Neural cell (in vitro differentiated cells): ENCODE results near the gene DLST. TPM values are rescaled to one million over a fixed set of nuclear protein-coding genes. Genes with fewer than 3 reads are reported as not detected.

ENCODE experiments used
- H2AFZ ChIP-seq: fragments of 200-600, 300-800 bp; sonication (generic), shearing (Covaris generic); 2 replicates; pipeline ENCODE4 v1.6.0; 2014; ENCODE audit warnings: low read depth, mild to moderate bottlenecking, antibody characterized with exemption, low read length, moderate library complexity
- H3F3A ChIP-seq: fragments of 200-600 bp; shearing (Covaris generic); 2 replicates; pipeline ENCODE4 v1.6.1; 2016; ENCODE audit warnings: mild to moderate bottlenecking, moderate library complexity, mixed read lengths, antibody characterized with exemption, low read length; ENCODE audit not compliant: insufficient read depth, poor library complexity, severe bottlenecking
- H3K27ac ChIP-seq: fragments of 200-600, 300-800 bp; sonication (generic), shearing (Covaris generic); 2 replicates; pipeline ENCODE4 v1.5.1; 2014; ENCODE audit warnings: mild to moderate bottlenecking, low read length, moderate library complexity
- H3K27me3 ChIP-seq: fragments of 300-800, 200-600 bp; sonication (generic), shearing (Covaris generic); 2 replicates; pipeline ENCODE4 v1.6.0; 2014; ENCODE audit warnings: mild to moderate bottlenecking, low read depth, low read length, moderate library complexity; ENCODE audit not compliant: insufficient read depth
- H3K36me3 ChIP-seq: fragments of 300-800, 200-600 bp; sonication (generic), shearing (Covaris generic); 2 replicates; pipeline ENCODE4 v1.5.1; 2014; ENCODE audit warnings: mild to moderate bottlenecking, antibody characterized with exemption, low read length, moderate library complexity; ENCODE audit not compliant: insufficient read depth
- H3K4me2 ChIP-seq: fragments of 300-800, 200-600 bp; sonication (generic), shearing (Covaris generic); 2 replicates; pipeline ENCODE4 v1.6.0; 2014; ENCODE audit warnings: mild to moderate bottlenecking, low read length
- H3K4me3 ChIP-seq: fragments of 300-800, 200-600 bp; sonication (generic), shearing (Covaris generic); 2 replicates; pipeline ENCODE4 v1.5.1; 2014; ENCODE audit warnings: mild to moderate bottlenecking, low read length, moderate library complexity
- H3K79me2 ChIP-seq: fragments of 200-600 bp; shearing (Covaris generic); replicated peaks from 2 replicates; pipeline ENCODE4 v1.6.0; 2014; ENCODE audit warnings: mild to moderate bottlenecking, low read length, moderate library complexity; ENCODE audit not compliant: insufficient read depth
- H3K9ac ChIP-seq: fragments of 300-800, 200-600 bp; sonication (generic), shearing (Covaris generic); 2 replicates; pipeline ENCODE4 v1.6.1; 2016; ENCODE audit warnings: mild to moderate bottlenecking, low read length, mixed read lengths
- H3K9me2 ChIP-seq: fragments of 200-600 bp; shearing (Covaris generic); 2 replicates; pipeline ENCODE4 v1.6.1; 2016; ENCODE audit warnings: mild to moderate bottlenecking, low read length, mixed read lengths; ENCODE audit not compliant: insufficient read depth
- H3K9me3 ChIP-seq: fragments of 200-600, 300-800 bp; sonication (generic), shearing (Covaris generic); 2 replicates; pipeline ENCODE4 v1.6.1; 2016; ENCODE audit warnings: mild to moderate bottlenecking, mixed run types, low read length, moderate library complexity, mixed read lengths
- H4K20me1 ChIP-seq: fragments of 200-600 bp; shearing (Covaris generic); 2 replicates; pipeline ENCODE4 v1.6.1; 2016; ENCODE audit warnings: mild to moderate bottlenecking, mixed run types; ENCODE audit not compliant: insufficient read depth
- EP300 ChIP-seq: fragments of 450-650 bp; conservative IDR thresholded peaks from 2 replicates; pipeline ENCODE4 v1.6.1; 2014; ENCODE audit warnings: antibody characterized with exemption, mild to moderate bottlenecking, moderate library complexity; ENCODE audit not compliant: poor library complexity, severe bottlenecking
- EZH2 ChIP-seq: fragments of 200-600, 300-800 bp; shearing (Covaris generic), sonication (generic); IDR thresholded peaks from 2 replicates; pipeline ENCODE4 v1.6.1; 2014; ENCODE audit warnings: antibody characterized with exemption, low read length, borderline replicate concordance, mild to moderate bottlenecking; ENCODE audit not compliant: insufficient read depth, poor library complexity, severe bottlenecking
- MXI1 ChIP-seq: fragments of 450-650 bp; conservative IDR thresholded peaks from 2 replicates; pipeline ENCODE4 v1.6.1; 2014; ENCODE audit warnings: antibody characterized with exemption, mild to moderate bottlenecking; ENCODE audit not compliant: poor library complexity, severe bottlenecking
- POLR2AphosphoS5 ChIP-seq: IDR thresholded peaks from 2 replicates; pipeline ENCODE4 v1.6.1; 2012
- RAD21 ChIP-seq: fragments of 450-650 bp; conservative IDR thresholded peaks from 2 replicates; pipeline ENCODE4 v1.6.1; 2014; ENCODE audit warnings: antibody characterized with exemption, mild to moderate bottlenecking, moderate library complexity
- REST ChIP-seq: IDR thresholded peaks from 2 replicates; pipeline ENCODE4 v1.6.1; 2012; ENCODE audit warnings: borderline replicate concordance
- SMC3 ChIP-seq: fragments of 450-650 bp; conservative IDR thresholded peaks from 2 replicates; pipeline ENCODE4 v1.6.1; 2014; ENCODE audit warnings: antibody characterized with exemption, mild to moderate bottlenecking, moderate library complexity; ENCODE audit not compliant: poor library complexity
- TAF1 ChIP-seq: IDR thresholded peaks from 2 replicates; pipeline ENCODE4 v1.6.1; 2012; ENCODE audit warnings: low read depth
- polyA plus RNA-seq: library from polyadenylated mRNA; depleted of rRNA; stranded (reverse); fragments of >200 nt; gene quantifications from 2 replicates; pipeline ENCODE4 v1.2.3, GENCODE V29; 2014
- TF ChIP-seq, protein P1 (sequence below): fragments of 450-650 bp; IDR thresholded peaks from 2 replicates; pipeline ENCODE4 v1.5.1; 2014; ENCODE audit warnings: antibody characterized with exemption, mild to moderate bottlenecking, moderate library complexity; ENCODE audit not compliant: poor library complexity, severe bottlenecking

DLST gene
- polyA plus RNA-seq, 1 donor from 2014 or later = 59.7 TPM

DNA sequence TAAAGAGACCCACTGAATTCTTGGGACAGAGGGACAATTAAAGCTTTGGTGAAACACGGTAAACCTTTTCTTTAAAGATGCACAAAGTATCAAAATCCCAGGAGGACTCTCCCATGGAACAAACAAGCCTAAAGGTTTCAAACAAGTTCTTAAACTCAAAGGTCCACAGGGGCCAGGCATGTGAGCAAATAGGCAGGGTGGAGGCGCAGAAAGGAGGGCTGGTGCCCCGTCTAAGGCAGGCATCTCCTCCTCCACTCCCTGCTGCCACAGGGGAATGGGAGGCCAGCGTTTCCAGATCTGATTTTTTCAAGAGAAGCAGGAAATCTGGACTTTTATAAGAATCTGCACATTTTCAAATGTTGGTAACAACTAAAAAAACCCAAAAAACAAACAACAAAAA, 33.7 kb downstream of the DLST start:
- Histone ChIP-seq H3K4me2 (no peak overlapping the region), H2AFZ (no peak overlapping the region), H3F3A (no peaks in the 10 kb centered on the region), H3K27me3 (no peaks in the 10 kb centered on the region), H3K9me2 (no peaks in the 10 kb centered on the region), H4K20me1 (no peaks in the 10 kb centered on the region), H3K27ac (no peak overlapping the region), H3K4me3 (no peak overlapping the region), H3K79me2 (no peaks in the 10 kb centered on the region), H3K9ac (no peak overlapping the region), H3K36me3 (no peaks in the 10 kb centered on the region), H3K9me3 (no peaks in the 10 kb centered on the region)
- TF ChIP-seq SMC3 (no peak), EP300 (no peak), EZH2 (no peak), POLR2AphosphoS5 (no peak), MXI1 (no peak)
- TF ChIP-seq, protein P1, sequence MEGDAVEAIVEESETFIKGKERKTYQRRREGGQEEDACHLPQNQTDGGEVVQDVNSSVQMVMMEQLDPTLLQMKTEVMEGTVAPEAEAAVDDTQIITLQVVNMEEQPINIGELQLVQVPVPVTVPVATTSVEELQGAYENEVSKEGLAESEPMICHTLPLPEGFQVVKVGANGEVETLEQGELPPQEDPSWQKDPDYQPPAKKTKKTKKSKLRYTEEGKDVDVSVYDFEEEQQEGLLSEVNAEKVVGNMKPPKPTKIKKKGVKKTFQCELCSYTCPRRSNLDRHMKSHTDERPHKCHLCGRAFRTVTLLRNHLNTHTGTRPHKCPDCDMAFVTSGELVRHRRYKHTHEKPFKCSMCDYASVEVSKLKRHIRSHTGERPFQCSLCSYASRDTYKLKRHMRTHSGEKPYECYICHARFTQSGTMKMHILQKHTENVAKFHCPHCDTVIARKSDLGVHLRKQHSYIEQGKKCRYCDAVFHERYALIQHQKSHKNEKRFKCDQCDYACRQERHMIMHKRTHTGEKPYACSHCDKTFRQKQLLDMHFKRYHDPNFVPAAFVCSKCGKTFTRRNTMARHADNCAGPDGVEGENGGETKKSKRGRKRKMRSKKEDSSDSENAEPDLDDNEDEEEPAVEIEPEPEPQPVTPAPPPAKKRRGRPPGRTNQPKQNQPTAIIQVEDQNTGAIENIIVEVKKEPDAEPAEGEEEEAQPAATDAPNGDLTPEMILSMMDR = no peak

DNA sequence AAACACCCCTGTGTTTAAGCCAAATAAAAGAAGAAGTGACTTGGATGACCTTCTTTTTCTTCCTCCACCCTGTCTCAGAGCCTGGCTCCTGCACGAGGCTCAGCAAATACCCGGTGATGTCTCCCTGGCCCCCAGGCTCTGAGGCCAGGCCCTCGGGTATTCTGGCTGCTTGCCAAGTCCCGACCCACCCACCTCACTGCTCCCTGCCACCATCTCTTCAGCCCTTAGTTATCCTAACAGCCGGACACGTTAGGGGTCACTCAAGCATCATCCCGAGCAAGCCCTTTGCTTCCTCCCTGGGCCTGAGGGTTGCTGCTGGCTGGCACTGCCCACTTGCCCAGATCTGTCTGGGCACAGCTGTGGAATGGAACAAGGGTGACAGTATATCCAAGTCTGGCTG, 34.1 kb downstream of the DLST start:
- no peaks in the 10 kb centered on the region for H3K9me3 ChIP-seq
- no peak overlapping the region for H3K4me3 ChIP-seq
- no peaks in the 10 kb centered on the region for H4K20me1 ChIP-seq
- no peaks in the 10 kb centered on the region for H3F3A ChIP-seq
- no peaks in the 10 kb centered on the region for H3K9me2 ChIP-seq
- H3K9ac ChIP-seq = no peak overlapping the region
- TF ChIP-seq POLR2AphosphoS5 = no peak
- no peak for TF ChIP-seq EZH2
- TF ChIP-seq MXI1 = no peak
- no peak for TF ChIP-seq EP300
- H3K79me2 ChIP-seq = no peaks in the 10 kb centered on the region
- no peaks in the 10 kb centered on the region for H3K36me3 ChIP-seq
- H3K4me2 ChIP-seq = no peak overlapping the region
- no peak overlapping the region for H2AFZ ChIP-seq
- H3K27ac ChIP-seq = no peak overlapping the region
- H3K27me3 ChIP-seq = no peaks in the 10 kb centered on the region

DNA sequence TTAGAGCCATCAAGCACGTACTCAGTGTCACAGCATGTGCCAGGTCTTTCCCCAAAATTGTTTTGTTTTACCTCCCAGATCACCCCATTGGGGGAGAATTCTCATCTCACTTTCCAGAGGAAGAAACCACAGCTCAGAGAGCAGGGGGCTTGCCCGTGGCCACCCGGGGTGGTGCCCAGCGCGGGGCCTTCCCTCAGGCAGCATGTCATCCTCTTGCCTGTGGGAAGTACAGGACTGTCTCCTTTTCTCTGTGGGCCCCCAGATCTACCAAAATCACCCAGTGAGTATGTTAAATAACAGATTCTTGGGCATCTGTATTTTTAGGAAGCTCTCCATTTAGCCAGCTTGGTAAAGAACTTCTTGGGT, 35.4 kb downstream of the DLST start:
- Histone ChIP-seq H3K4me3 (no peak overlapping the region), H3K9me2 (no peaks in the 10 kb centered on the region), H3K36me3 (no peaks in the 10 kb centered on the region), H3K27me3 (no peaks in the 10 kb centered on the region), H4K20me1 (no peaks in the 10 kb centered on the region), H3F3A (no peaks in the 10 kb centered on the region), H3K9me3 (no peaks in the 10 kb centered on the region), H3K9ac (no peak overlapping the region), H2AFZ (no peak overlapping the region), H3K27ac (no peak overlapping the region), H3K79me2 (no peaks in the 10 kb centered on the region), H3K4me2 (no peak overlapping the region)
- TF ChIP-seq, protein P1 = no peak
- TF ChIP-seq RAD21 (no peak), REST (no peak), EP300 (no peak), SMC3 (no peak), POLR2AphosphoS5 (no peak), TAF1 (no peak), MXI1 (no peak), EZH2 (no peak)
